T-helper 2 cell treated with Interferon-gamma antibody and Interleukin-4, amounts not matched to agents 100 ng/mL and 5 ng/mL, for 36 hours (primary cell): ENCODE measurements around the gene NAT8L. TPM values are rescaled to one million over a fixed set of nuclear protein-coding genes. Genes with fewer than 3 reads are reported as not detected.

Experiments used
- intact Hi-C: fragments of 100-400 bp; cut with micrococcal nuclease; formaldehyde crosslinking; loops from one replicate; pipeline ENCODE4 v1.15.1; 2023
- total RNA-seq: library from RNA; stranded (reverse); gene quantifications from 2 replicates; pipeline ENCODE4 v1.2.3, GENCODE V29; 2022

NAT8L gene
- total RNA-seq, 1 donor from 2014 or later = 2.0 TPM

DNA sequence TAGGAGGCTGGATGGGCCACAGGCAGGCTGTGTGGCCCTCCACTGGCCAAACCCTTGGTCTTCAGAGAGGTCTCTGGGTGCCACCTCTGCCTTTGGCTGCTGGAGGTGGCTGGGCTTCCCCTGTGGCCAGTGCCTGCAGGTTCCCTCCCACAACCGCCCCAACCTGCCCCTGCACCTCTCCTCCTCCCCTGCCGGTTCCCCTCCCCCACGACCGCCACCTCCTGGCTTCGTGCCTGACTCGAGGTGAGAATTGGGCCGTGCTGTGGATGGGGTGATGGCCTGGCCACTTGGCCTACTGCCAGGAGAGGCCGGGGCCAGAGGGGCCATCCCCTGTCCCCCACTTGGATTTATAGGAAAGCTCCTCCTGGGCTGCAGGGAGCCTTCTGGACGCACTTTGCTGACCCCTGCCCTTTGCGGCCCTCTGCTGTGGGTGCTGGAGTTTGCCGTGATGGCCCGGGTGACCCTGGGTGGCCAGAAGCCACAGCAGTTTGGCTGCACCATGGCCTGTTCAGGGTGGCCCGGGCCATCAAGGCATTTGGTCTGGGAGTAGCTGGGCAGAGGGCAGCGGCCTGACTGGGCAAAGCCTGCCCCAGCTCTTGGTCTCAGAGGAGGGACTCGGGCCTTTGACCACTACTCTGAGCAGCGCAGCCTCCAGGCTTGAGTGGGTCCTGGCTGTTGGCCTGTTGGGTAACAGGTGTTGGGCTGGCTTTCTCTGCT lies 3.8 kb downstream of the NAT8L start:
- intact Hi-C loops = no loop called here

DNA sequence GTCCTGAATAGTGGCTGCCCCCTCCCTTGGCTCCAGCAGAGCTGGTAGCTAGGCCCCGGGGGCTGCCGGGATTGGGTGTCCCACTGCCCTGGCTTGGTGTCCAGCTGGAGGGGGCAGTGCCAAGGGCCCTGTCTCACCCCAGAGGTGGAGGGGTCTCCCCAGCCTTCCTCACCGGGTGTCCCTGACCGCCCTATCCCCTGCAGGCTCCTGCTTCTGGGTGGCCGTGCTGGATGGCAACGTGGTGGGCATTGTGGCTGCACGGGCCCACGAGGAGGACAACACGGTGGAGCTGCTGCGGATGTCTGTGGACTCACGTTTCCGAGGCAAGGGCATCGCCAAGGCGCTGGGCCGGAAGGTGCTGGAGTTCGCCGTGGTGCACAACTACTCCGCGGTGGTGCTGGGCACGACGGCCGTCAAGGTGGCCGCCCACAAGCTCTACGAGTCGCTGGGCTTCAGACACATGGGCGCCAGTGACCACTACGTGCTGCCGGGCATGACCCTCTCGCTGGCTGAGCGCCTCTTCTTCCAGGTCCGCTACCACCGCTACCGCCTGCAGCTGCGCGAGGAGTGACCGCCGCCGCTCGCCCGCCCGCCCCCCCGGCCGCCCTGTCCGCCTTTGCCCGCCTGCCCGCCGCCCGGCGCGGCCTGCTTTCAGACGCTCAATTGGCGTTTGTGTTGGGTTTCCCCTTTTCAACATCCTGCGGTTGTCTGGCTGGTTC lies 4.6 kb downstream of the NAT8L start:
- intact Hi-C loops = no loop called here

GRCh38 chr4:2064276-2064991 lies 5.3 kb downstream of the NAT8L start:
- intact Hi-C loops = no loop called here

GRCh38 chr4:2065106-2065930 lies 6.2 kb downstream of the NAT8L start:
- intact Hi-C loops = no loop called here

GRCh38 chr4:2066011-2066551 lies 7.0 kb downstream of the NAT8L start:
- intact Hi-C loops = no loop called here

- intact Hi-C loops = no loop called here
Measured at GRCh38 chr4:2066571-2067445, 7.7 kb downstream of the NAT8L start.

- intact Hi-C loops = no loop called here
Measured at GRCh38 chr4:2067446-2068197, 8.5 kb downstream of the NAT8L start.

DNA sequence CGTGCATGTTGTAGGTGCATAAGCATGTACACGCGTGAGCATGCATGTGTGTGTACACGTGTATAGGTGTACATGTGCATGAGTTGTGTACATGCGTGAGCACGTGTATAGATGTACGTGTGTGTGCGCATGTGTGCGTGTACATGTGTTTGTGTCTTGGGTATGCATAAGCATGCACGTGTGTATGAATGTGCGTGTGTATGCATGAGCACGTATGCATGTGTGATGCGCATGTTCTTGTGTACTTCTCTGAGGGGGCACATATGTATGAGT lies 9.0 kb downstream of the NAT8L start:
- intact Hi-C loops = no loop called here

GRCh38 chr4:2068566-2068965 lies 9.4 kb downstream of the NAT8L start:
- intact Hi-C loops = no loop called here

GRCh38 chr4:2069161-2069971 lies 10.2 kb downstream of the NAT8L start:
- intact Hi-C loops = no loop called here

- intact Hi-C loops = no loop called here
Measured at GRCh38 chr4:2069986-2070385, 10.9 kb downstream of the NAT8L start.

DNA sequence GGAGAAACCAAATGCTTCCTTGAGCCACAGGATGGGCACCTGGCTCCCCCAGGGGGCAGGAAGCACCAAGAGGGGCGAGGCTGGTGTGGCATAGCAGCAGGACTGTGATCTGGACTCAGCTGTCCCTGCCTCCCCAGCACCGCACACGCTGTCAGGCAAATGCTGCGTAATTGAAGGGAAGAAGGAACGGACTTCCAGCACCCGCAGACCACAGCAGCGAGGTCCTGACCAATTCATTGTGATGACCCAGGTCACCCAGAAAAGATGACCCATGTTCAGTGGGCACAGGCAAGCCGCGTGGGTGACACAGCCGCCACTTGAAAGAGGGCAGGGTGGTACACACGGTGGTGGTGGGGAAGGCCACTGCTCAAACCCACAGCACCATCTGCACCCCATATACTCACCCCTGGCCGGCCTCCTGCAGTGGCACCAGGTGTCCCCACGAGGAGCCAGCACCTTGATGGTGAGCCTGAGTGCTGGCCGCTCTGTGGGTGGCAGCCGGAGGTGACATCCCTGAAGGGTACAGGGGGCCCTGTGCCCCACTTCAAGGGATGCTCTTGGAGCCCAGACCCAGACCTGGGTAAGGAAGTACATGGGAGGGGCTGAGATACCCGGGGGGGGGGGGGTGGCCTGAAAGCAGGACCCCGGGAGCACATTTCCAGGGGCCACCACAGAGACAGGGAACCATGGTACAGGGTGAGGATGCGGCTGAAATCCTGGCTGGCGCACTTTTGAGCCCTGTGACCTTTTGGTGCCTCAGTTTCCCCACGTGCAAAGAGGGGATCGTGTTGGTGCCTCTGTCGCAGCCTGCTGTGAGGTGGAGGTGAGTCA lies 11.5 kb downstream of the NAT8L start:
- intact Hi-C loops = no loop called here

DNA sequence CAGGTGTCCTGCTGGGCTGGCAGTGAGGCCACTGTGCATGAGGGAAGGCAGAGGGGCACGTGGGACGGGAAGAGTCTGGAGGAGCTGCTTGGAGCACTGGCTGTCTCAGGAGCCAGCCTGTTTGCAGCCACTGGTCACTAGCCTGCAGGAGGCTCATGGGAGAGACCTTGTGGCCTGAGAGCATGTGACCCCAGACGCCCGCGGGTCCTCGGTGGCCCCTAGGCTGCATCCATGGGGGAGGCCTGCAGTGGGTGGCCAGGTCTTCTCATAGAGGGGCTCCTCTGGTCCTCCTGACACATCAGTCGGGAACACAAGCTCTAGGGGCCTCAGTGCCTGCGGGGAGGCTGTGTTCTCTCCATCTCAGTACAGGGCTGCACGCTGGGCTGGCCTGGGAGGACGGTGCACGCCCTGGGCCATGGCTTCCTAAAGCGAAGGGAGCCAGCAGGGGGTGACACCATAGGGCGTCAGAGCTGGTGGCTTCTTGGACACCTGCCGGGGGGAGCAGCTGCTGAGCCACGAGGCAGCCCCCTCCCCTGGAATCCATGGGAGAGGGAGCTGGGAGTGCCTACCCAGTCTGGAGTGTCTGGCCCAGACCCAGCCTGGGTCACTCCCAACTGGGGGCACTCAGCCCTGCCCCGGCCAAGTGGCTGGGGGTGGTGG lies 12.3 kb downstream of the NAT8L start:
- intact Hi-C loops = no loop called here

DNA sequence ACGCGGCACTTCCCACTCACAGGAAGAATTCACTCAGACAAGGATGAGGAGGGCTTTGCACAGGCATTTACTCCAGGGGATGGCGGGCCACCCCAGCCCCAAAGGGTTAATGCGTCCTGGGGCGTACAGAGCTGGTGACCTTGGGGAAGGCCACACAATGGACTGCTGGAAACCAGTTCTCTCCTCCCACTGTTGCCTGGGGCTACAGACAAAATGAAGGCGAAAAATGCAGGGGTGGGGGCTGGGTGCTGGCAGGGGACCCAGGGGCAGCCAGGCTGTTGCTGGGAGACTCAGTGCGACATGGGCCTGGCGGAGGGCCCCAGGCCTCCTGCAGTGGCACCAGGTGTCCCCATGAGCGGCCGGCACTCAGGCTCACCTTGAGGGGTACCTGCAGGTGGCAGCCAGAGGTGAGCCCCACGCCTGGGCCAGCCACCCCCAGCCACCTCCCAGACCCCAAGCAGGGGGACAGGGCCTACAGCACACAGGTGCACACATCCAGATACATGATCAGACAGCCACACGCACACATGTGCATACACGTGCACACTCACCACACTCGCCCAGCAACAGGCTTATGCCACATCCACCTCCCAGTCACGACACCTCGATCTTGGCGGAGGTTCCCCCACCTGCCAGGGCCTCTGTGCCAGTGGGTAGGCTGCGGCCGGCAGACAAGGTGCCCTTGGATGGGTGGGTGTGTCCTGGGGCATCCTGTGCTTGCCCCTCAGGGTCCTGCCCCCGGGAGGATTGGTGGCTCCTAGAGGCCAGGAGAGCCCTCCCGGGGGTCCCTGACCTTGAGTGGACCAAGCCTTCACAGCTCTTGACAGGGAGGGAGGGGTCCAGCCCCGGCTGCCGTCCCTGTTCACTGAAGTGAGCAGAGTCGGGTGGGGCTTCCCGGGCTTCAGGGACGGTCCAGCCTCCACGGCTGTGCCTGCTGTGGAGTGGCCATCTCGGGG lies 13.1 kb downstream of the NAT8L start:
- intact Hi-C loops = no loop called here

DNA sequence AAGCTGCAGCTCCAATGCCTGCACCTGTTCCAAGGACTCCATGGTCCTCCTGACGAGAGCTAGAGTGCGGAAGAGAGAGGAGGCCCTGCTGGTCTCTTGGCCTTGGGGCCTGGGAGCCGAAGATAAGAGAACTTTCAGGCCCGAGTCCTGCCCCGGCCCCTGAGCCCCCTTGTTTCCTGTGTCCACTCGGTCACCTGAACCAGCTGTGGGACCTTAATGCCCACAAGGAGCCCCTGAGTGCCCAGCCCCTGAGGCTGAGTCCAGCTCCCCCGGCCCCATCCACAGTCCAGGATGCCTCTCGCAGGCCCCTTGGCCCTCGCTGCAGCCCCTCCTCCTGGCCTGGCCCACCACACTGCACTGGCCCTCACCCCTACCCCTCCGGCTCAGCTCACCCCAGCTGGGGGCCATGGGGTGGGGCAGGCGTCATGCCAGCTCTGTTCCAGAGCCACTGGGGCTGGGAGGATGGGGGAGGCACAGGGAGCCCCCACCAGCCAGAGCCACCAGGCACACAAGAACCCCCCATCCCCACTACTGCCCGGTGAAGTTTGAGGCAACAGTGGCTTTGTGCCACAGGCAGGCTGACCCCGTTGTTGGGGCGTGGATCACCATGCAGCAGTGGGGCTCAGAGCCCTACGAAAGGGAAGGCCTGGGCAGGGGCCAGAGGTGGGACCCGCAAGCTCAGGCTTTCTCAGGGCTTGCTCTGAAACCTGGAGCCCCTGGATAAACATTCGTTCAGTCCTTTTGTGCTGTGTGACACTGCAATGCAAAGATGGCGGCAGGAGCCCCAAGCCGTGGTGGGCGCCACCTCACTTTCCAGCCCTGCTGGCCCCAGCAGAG lies 14.1 kb downstream of the NAT8L start:
- intact Hi-C loops = no loop called here
